Left lung (tissue), 10 donors: ENCODE results near the gene IGF1R. TPM values are rescaled to one million over a fixed set of nuclear protein-coding genes. Genes with fewer than 3 reads are reported as not detected.

Experiments
- ATAC-seq: fragments of 200-7000 bp; cut with Tn5 transposase; one replicate; pipeline ENCODE4 v1.9.1; 2020; ENCODE audit warnings: moderate library complexity
- DNase-seq, 4 donors: peaks; one replicate each; pipeline ENCODE4 v3.0.0-alpha.2; 2013 to 2020
- H3K27ac ChIP-seq, 2 donors: fragments of 200-600 bp; sonication (generic) in 1 of 2; one replicate each; pipeline versions ENCODE4 v1.5.0 to v1.8.0; 2020 to 2021
- H3K27me3 ChIP-seq, 2 donors: fragments of 200-600 bp; sonication (generic) in 1 of 2; one replicate each; pipeline versions ENCODE4 v1.5.0 to v1.8.0; 2020 to 2021
- H3K36me3 ChIP-seq, 2 donors: fragments of 200-600 bp; sonication (generic) in 1 of 2; one replicate each; pipeline versions ENCODE4 v1.5.0 to v1.8.0; 2020 to 2021
- H3K4me1 ChIP-seq, 2 donors: fragments of 200-600 bp; one replicate each; pipeline ENCODE4 v1.8.0; 2021
- H3K4me3 ChIP-seq, 2 donors: fragments of 200-600 bp; sonication (generic) in 1 of 2; one replicate each; pipeline versions ENCODE4 v1.5.0 to v1.8.0; 2020 to 2021; ENCODE audit warnings: mild to moderate bottlenecking in 1 of 2
- H3K9me3 ChIP-seq, 2 donors: fragments of 200-600 bp; sonication (generic) in 1 of 2; one replicate each; pipeline versions ENCODE4 v1.5.0 to v1.8.0; 2020 to 2021
- intact Hi-C, 2 donors: fragments of 100-400 bp; cut with DNase I; formaldehyde crosslinking; loops; one replicate each; pipeline versions ENCODE4 v1.11.2 to v1.14.2; 2022
- polyA plus RNA-seq, 6 donors: library from polyadenylated mRNA; unstranded; fragments of 120-200 nt; gene quantifications; one replicate each; pipeline ENCODE4 v1.2.1, GENCODE V29; 2013; ENCODE audit not compliant: insufficient read length in 6 of 6
- total RNA-seq, 2 donors: library from RNA; stranded (reverse); fragmentation: NEBNext Ultra II Directional; extraction: Animal tissue kit (Norgen Biotek cat#: 25700); gene quantifications; one replicate each; pipeline ENCODE4 v1.2.1, GENCODE V29; 2021
- TF ChIP-seq, protein P1 (sequence below), 2 donors: fragments of 200-600 bp; sonication (generic) in 1 of 2; IDR thresholded peaks; one replicate each; pipeline versions ENCODE4 v1.5.0 to v1.8.0; 2021; ENCODE audit warnings: antibody characterized with exemption in 2 of 2
- donor health status: DM: no; HTN: yes; CAD: no.
- donor health status: DM: no; HTN: no; CAD: no.

The IGF1R gene
- total and polyA plus RNA-seq, 8 donors: 32.0 to 41.0 (median 37.0) TPM

- Histone ChIP-seq H3K27me3 (no peaks in the 10 kb centered on the region), H3K36me3 (no peaks in the 10 kb centered on the region), H3K9me3 (no peaks in the 10 kb centered on the region), H3K4me3 (no peak overlapping the region), H3K27ac (peak overlapping the region; percentile 26 to 34), H3K4me1 (peaks cover 0 to 27% of the 10 kb centered on the region in 2 donors)
- TF ChIP-seq, protein P1, sequence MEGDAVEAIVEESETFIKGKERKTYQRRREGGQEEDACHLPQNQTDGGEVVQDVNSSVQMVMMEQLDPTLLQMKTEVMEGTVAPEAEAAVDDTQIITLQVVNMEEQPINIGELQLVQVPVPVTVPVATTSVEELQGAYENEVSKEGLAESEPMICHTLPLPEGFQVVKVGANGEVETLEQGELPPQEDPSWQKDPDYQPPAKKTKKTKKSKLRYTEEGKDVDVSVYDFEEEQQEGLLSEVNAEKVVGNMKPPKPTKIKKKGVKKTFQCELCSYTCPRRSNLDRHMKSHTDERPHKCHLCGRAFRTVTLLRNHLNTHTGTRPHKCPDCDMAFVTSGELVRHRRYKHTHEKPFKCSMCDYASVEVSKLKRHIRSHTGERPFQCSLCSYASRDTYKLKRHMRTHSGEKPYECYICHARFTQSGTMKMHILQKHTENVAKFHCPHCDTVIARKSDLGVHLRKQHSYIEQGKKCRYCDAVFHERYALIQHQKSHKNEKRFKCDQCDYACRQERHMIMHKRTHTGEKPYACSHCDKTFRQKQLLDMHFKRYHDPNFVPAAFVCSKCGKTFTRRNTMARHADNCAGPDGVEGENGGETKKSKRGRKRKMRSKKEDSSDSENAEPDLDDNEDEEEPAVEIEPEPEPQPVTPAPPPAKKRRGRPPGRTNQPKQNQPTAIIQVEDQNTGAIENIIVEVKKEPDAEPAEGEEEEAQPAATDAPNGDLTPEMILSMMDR (IDR thresholded peaks at IDR 0.05): no peak
- DNase-seq: peak in 1 of 4 donors; percentile 27
- peak; percentile 55 for ATAC-seq
- intact Hi-C loops: no loop called here
Measured at GRCh38 chr15:98734466-98735199, 86.3 kb downstream of the IGF1R start.

DNA sequence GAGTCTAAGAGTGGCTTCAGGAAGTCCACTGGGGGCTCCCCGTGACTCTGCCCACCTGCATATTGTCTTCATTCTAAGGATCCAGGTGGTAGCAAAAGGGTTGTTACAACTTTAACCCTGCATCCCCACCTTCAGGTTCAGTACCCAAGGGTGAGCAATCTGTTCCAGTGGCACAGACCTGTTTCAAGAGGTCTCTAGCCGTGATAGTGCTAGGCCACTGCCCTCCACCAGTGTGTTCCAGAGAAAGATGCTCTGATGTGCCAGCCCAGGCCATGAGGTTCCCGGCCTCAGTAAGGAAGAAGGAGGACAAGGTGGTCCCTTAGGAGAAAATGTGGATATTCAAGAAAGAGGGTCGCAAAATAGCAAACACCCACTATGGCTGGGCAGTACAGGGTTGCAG, 87.0 kb downstream of the IGF1R start:
- no peak overlapping the region for H3K27ac ChIP-seq
- no peak overlapping the region for H3K4me3 ChIP-seq
- TF ChIP-seq, protein P1 (IDR thresholded peaks at IDR 0.05): no peak
- DNase-seq (no peak), ATAC-seq (no peak)
- no peaks in the 10 kb centered on the region for H3K9me3 ChIP-seq
- H3K4me1 ChIP-seq: peaks cover 0 to 23% of the 10 kb centered on the region in 2 donors
- no peaks in the 10 kb centered on the region for H3K27me3 ChIP-seq
- intact Hi-C loops: no loop called here
- H3K36me3 ChIP-seq: no peaks in the 10 kb centered on the region

DNA sequence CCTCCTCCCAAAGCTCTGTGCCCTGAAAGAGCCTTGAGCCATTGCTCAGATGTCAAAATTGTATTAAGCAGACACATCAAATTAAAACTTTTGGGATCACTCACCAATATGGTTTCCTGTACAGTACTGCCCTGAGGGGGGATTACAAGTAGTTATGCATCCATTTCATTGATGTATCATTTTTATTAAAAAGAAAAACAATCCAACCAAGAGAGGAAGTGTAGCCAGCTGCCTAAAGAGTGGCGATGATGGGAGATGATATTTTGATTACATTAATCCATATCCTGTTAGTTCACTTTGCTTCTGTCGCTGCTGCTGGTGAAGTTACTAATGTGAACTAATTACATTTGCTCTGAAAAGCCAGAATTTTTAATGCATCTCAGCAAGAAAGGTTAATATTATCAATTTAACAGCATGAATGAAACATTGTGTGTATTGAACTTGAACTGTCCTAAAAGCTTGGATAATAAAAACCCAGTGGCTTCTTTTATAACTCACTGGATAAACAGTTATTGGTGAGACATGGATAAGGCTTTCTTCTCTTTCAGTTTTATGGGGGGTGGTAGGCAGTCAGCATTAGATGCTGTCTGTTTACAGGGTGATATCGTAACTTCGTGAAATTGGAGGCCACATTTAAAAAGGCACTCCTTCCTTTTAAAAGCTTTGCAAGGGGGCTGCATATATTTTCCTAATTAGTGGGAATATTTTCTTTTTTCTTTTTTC, 87.7 kb downstream of the IGF1R start:
- intact Hi-C loops: no loop called here
- H3K4me3 ChIP-seq: no peak overlapping the region
- no peaks in the 10 kb centered on the region for H3K9me3 ChIP-seq
- no peaks in the 10 kb centered on the region for H3K27me3 ChIP-seq
- no peak for ATAC-seq
- DNase-seq: no peak
- TF ChIP-seq, protein P1 (IDR thresholded peaks at IDR 0.05): no peak
- H3K36me3 ChIP-seq: no peaks in the 10 kb centered on the region
- H3K27ac ChIP-seq: no peak overlapping the region
- H3K4me1 ChIP-seq: peaks cover 0 to 21% of the 10 kb centered on the region in 2 donors

- TF ChIP-seq, protein P1 (IDR thresholded peaks at IDR 0.05): no peak
- no peak for ATAC-seq
- no peak overlapping the region for H3K27ac ChIP-seq
- no peaks in the 10 kb centered on the region for H3K27me3 ChIP-seq
- no peak for DNase-seq
- no peak overlapping the region for H3K4me3 ChIP-seq
- no peaks in the 10 kb centered on the region for H3K36me3 ChIP-seq
- H3K9me3 ChIP-seq: no peaks in the 10 kb centered on the region
- H3K4me1 ChIP-seq: peaks cover 0 to 30% of the 10 kb centered on the region in 2 donors
- intact Hi-C loops: no loop called here
Measured at GRCh38 chr15:98737159-98737558, 88.8 kb downstream of the IGF1R start.

DNA sequence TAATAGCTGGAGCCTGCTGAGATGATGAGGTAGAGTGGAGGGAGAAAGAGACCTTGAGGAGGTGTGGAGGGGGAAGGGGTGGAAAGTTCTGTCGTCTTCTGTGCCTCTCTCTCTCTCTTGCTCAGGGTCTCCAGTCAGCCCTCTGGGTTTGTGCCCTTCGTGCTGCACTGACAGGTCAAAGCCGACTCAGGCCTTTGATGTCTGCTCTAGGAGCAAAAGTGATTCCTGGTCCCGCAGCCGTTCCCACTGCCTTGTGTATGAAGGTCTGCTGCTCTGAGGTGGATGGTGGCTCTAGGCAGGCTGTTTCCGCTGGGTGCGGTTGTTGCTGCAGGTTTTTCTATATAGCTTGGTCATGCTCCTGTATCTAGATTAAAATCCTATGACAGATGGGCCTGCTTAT, 89.4 kb downstream of the IGF1R start:
- DNase-seq (no peak), ATAC-seq (no peak)
- intact Hi-C loops: no loop called here
- TF ChIP-seq, protein P1 (IDR thresholded peaks at IDR 0.05): no peak
- Histone ChIP-seq H3K4me3 (no peak overlapping the region), H3K9me3 (no peaks in the 10 kb centered on the region), H3K27me3 (no peaks in the 10 kb centered on the region), H3K36me3 (no peaks in the 10 kb centered on the region), H3K27ac (no peak overlapping the region), H3K4me1 (peaks cover 0 to 30% of the 10 kb centered on the region in 2 donors)
